OCI-M2 (cell line): ENCODE data around the gene GALK2.

ENCODE experiments used
- DNase-seq: peaks from one replicate; lab custom pipeline; 2025; ENCODE audit not compliant: unreplicated experiment; lab: John Stamatoyannopoulos, UW

GALK2 gene

GRCh38 chr15:49169880-49170597 lies at the start of gene GALK2:
TSS of gene GALK2 (plus strand) at chr15:49170247. CDS start at chr15:49170323, 76 bp downstream.
- DNase-seq: peak; percentile 42

GRCh38 chr15:49120832-49121231 lies 49.2 kb upstream of the GALK2 start:
- DNase-seq: no peak

- DNase-seq: no peak
Measured at GRCh38 chr15:49121901-49122300, 48.1 kb upstream of the GALK2 start.

GRCh38 chr15:49122541-49123062 lies 47.4 kb upstream of the GALK2 start:
- no peak for DNase-seq

GRCh38 chr15:49124371-49124770 lies 45.7 kb upstream of the GALK2 start:
- no peak for DNase-seq

- no peak for DNase-seq
Measured at GRCh38 chr15:49131403-49131802, 38.6 kb upstream of the GALK2 start.

GRCh38 chr15:49134683-49135341 lies 35.2 kb upstream of the GALK2 start:
- no peak for DNase-seq

GRCh38 chr15:49135342-49135857 lies 34.6 kb upstream of the GALK2 start:
- no peak for DNase-seq

GRCh38 chr15:49135911-49136310 lies 34.1 kb upstream of the GALK2 start:
- no peak for DNase-seq

GRCh38 chr15:49137861-49138260 lies 32.2 kb upstream of the GALK2 start:
- DNase-seq: no peak

- peak; percentile 19 for DNase-seq
Measured at GRCh38 chr15:49145651-49146609, 24.1 kb upstream of the GALK2 start.

- DNase-seq: no peak
Measured at GRCh38 chr15:49148298-49148697, 21.7 kb upstream of the GALK2 start.

GRCh38 chr15:49148727-49149126 lies 21.3 kb upstream of the GALK2 start:
- no peak for DNase-seq

GRCh38 chr15:49151831-49152230 lies 18.2 kb upstream of the GALK2 start:
- DNase-seq: no peak

- no peak for DNase-seq
Measured at GRCh38 chr15:49152552-49153312, 17.3 kb upstream of the GALK2 start.

GRCh38 chr15:49154359-49154758 lies 15.7 kb upstream of the GALK2 start:
- DNase-seq: no peak

GRCh38 chr15:49154799-49155109 lies 15.3 kb upstream of the GALK2 start:
- no peak for DNase-seq

GRCh38 chr15:49155110-49155833 lies 14.8 kb upstream of the GALK2 start, which contains the start of gene COPS2:
TSS of gene COPS2 (minus strand) at chr15:49155599. CDS start at chr15:49155578, 21 bp downstream.
- DNase-seq: peak; percentile 90

- no peak for DNase-seq
Measured at GRCh38 chr15:49155834-49156627, 14.0 kb upstream of the GALK2 start.
